ENCODE measurements around the gene CLASRP. TPM values are rescaled to one million over a fixed set of nuclear protein-coding genes. Genes with fewer than 3 reads are reported as not detected.

Gene CLASRP
- total RNA-seq, 1 experiment from 2014 or later, result 87.1 TPM

GRCh38 chr19:45079063-45079910, 40.4 kb downstream of the CLASRP start, which contains the start of gene GEMIN7:
GEMIN7 (plus strand) TSS chr19:45079260; CDS start chr19:45090115, 10,855 bp downstream.
- H3K4me3 Mint-ChIP-seq, result peak within 1 kb of the TSS; percentile 99
- H3K4me1 Mint-ChIP-seq, result peaks cover 44 to 53% of the 10 kb centered on the region in 2 experiments

More at GRCh38 chr19:45079063-45079910, 40.4 kb downstream of the CLASRP start, which contains the start of gene GEMIN7:
- H4K20me1 ChIP-seq (ENCODE audit: control insufficient read depth, insufficient read depth, insufficient read length), result no peaks in the 10 kb centered on the region
- H3K27me3 ChIP-seq (ENCODE audit: insufficient read depth, low read length), result no peaks in the 10 kb centered on the region
- peak within 1 kb of the TSS; percentile 68 for H3K4me2 ChIP-seq (ENCODE audit: insufficient read depth, insufficient read length, low read length)
- peaks cover 20% of the 10 kb centered on the region for H3K23me2 ChIP-seq (ENCODE audit: insufficient read length, low read depth, low read length, poor library complexity, severe bottlenecking)
- WGBS (ENCODE audit: extremely low coverage, insufficient read length, low lambda C conversion rate), result no CpG with 5 or more reads among the region's 61 CpGs
- no peak; the same call in 1 of the 3 replicates for TF ChIP-seq CTCF (conservative IDR thresholded peaks at IDR 0.05)
- no peak within 1 kb of the TSS for H3K23ac ChIP-seq (ENCODE audit: insufficient read length, low read depth, low read length)
- H4K5ac ChIP-seq (ENCODE audit: insufficient read length, low read depth, low read length), result no peak within 1 kb of the TSS
- H3K56ac ChIP-seq (ENCODE audit: insufficient read length, low read depth, low read length), result no peak within 1 kb of the TSS
- Mint-ChIP-seq H3K36me3 (ENCODE audit: insufficient read depth in 1 of 3, low read depth in 3 of 3) (peaks cover 13 to 33% (median 28%) of the 10 kb centered on the region in 3 experiments; a peak in 6 of 7 replicates), H3K9me3 (no peaks in the 10 kb centered on the region; a peak in 1 of 5 replicates), H3K27me3 (ENCODE audit: low read depth) (no peaks in the 10 kb centered on the region; the same call in 1 of the 2 replicates), H3K27ac (peak within 1 kb of the TSS; percentile 97 to 99 (median 99))
- peak within 1 kb of the TSS; percentile 50 for H3K18ac ChIP-seq (ENCODE audit: insufficient read length, low read depth, low read length)
- H3K9me3 ChIP-seq (ENCODE audit: control insufficient read depth, low read depth, low read length), result no peaks in the 10 kb centered on the region
- H3K14ac ChIP-seq (ENCODE audit: insufficient read depth, low read length), result peak within 1 kb of the TSS; percentile 65
- peak within 1 kb of the TSS; percentile 3 for H3K27ac ChIP-seq (ENCODE audit: insufficient read length, low read depth, low read length)
- no peak within 1 kb of the TSS for H2BK5ac ChIP-seq (ENCODE audit: insufficient read length, low read length)
- H4K8ac ChIP-seq (replicated peaks; ENCODE audit: insufficient read length, low read depth, low read length), result no peak within 1 kb of the TSS
- no peak within 1 kb of the TSS for H4K91ac ChIP-seq (ENCODE audit: insufficient read length, low read depth, low read length)
- no peak within 1 kb of the TSS; the same call in 1 of the 2 replicates for H3K4ac ChIP-seq (ENCODE audit: low read depth, low read length)
- H3K79me1 ChIP-seq (ENCODE audit: insufficient read depth, low read depth, low read length, poor library complexity, severe bottlenecking), result peaks cover 4% of the 10 kb centered on the region
- H2AFZ ChIP-seq (ENCODE audit: low read length), result no peak within 1 kb of the TSS
- no peak within 1 kb of the TSS for H2BK15ac ChIP-seq (ENCODE audit: low read depth, low read length)
- peaks cover 10% of the 10 kb centered on the region; the same call in 1 of the 2 replicates for H3K4me1 ChIP-seq (ENCODE audit: insufficient read depth, low read length)
- peak; percentile 89 for DNase-seq
- H2BK12ac ChIP-seq (ENCODE audit: insufficient read length, low read depth, low read length), result no peak within 1 kb of the TSS
- no peak within 1 kb of the TSS for H2BK20ac ChIP-seq (ENCODE audit: low read depth, low read length, poor library complexity, severe bottlenecking)
- peaks cover 7% of the 10 kb centered on the region; the same call in 1 of the 2 replicates for H3K79me2 ChIP-seq (ENCODE audit: insufficient read depth, low read length)
- no peak within 1 kb of the TSS for H2AK5ac ChIP-seq (ENCODE audit: insufficient read length, low read length)
- H3K9ac ChIP-seq (ENCODE audit: extremely low read depth, insufficient read length, low read length), result peak within 1 kb of the TSS; percentile 56
- H2BK120ac ChIP-seq (ENCODE audit: low read depth, low read length, poor library complexity, severe bottlenecking), result no peak within 1 kb of the TSS
- H3T11ph ChIP-seq (ENCODE audit: low read length), result no peak within 1 kb of the TSS
